ENCODE results near the gene SETD4. TPM values are rescaled to one million over a fixed set of nuclear protein-coding genes. Genes with fewer than 3 reads are reported as not detected.

The SETD4 gene
- total and polyA plus RNA-seq, 2 donors (not counting 1 experiment from before 2014, with no cell fraction given) = 10.7 to 17.2 TPM

DNA sequence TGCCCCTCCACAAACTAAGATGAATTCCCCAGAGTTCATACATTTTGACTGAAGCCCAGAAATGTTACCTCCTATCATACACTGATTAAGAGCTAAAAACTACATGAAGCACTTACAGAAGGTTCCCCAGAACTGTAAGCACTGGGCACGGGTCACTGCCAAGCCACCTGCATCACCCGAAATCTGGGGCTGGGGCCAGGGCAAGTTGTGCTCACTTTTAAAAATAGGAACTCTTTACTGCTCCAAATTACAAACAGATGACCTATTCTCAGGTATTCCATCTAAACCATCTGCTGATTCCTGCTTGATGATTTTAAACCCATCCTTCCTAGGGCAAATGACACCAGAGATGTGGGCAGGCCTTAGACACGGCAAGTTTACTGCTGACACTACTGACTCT lies 4.8 kb downstream of the SETD4 start:
- no peak overlapping the region for H3K4me2 ChIP-seq (ENCODE audit: extremely low read depth, insufficient read depth, low read length)
- no peak for TF ChIP-seq EZH2 (IDR thresholded peaks at IDR 0.05; ENCODE audit: low read length, missing control alignments)
- TF ChIP-seq, protein P1, sequence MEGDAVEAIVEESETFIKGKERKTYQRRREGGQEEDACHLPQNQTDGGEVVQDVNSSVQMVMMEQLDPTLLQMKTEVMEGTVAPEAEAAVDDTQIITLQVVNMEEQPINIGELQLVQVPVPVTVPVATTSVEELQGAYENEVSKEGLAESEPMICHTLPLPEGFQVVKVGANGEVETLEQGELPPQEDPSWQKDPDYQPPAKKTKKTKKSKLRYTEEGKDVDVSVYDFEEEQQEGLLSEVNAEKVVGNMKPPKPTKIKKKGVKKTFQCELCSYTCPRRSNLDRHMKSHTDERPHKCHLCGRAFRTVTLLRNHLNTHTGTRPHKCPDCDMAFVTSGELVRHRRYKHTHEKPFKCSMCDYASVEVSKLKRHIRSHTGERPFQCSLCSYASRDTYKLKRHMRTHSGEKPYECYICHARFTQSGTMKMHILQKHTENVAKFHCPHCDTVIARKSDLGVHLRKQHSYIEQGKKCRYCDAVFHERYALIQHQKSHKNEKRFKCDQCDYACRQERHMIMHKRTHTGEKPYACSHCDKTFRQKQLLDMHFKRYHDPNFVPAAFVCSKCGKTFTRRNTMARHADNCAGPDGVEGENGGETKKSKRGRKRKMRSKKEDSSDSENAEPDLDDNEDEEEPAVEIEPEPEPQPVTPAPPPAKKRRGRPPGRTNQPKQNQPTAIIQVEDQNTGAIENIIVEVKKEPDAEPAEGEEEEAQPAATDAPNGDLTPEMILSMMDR (conservative IDR thresholded peaks at IDR 0.05 in 1 of 2, IDR thresholded peaks at IDR 0.05 in 1 of 2; ENCODE audit: low read depth in 1 of 2, low read length in 2 of 2) = no peak
- H3K4me1 ChIP-seq (ENCODE audit: control insufficient read depth, extremely low read depth, insufficient read depth, low read length) = no peaks in the 10 kb centered on the region

GRCh38 chr21:36053715-36054062 lies 6.6 kb downstream of the SETD4 start:
- DNase-seq (ENCODE audit: low read depth in 2 of 2) = no peak
- no peak overlapping the region for H3K9ac ChIP-seq (ENCODE audit: insufficient read depth, low read length)
- no peak overlapping the region for H3K4me3 ChIP-seq (replicated peaks in 1 of 4; ENCODE audit: control extremely low read depth in 1 of 4, insufficient read depth in 1 of 4, low read depth in 3 of 4, low read length in 4 of 4)
- no peaks in the 10 kb centered on the region for H3K79me2 ChIP-seq (ENCODE audit: control insufficient read depth, insufficient read depth, low read length)
- H3K36me3 ChIP-seq (ENCODE audit: control insufficient read depth, insufficient read depth, low read length) = peaks cover 18% of the 10 kb centered on the region
- H4K20me1 ChIP-seq (ENCODE audit: control insufficient read depth, extremely low read depth, insufficient read depth, low read length) = no peaks in the 10 kb centered on the region
- H3K9me3 ChIP-seq (ENCODE audit: control insufficient read depth, insufficient read depth, low read depth, low read length) = no peaks in the 10 kb centered on the region
- TF ChIP-seq, protein P1 (conservative IDR thresholded peaks at IDR 0.05 in 1 of 2, IDR thresholded peaks at IDR 0.05 in 1 of 2; ENCODE audit: low read depth in 1 of 2, low read length in 2 of 2) = no peak
- no peak for TF ChIP-seq EZH2 (IDR thresholded peaks at IDR 0.05; ENCODE audit: low read length, missing control alignments)
- no peak overlapping the region for H2AFZ ChIP-seq (ENCODE audit: low read length)
- no peaks in the 10 kb centered on the region for H3K4me1 ChIP-seq (ENCODE audit: control insufficient read depth, extremely low read depth, insufficient read depth, low read length)
- no peak overlapping the region for H3K4me2 ChIP-seq (ENCODE audit: extremely low read depth, insufficient read depth, low read length)
- H3K27me3 ChIP-seq (ENCODE audit: control insufficient read depth, insufficient read depth, low read length) = no peaks in the 10 kb centered on the region
- H3K27ac ChIP-seq (ENCODE audit: insufficient read depth, low read length) = no peak overlapping the region

More for the DNA sequence above, 4.8 kb downstream of the SETD4 start:
- Histone ChIP-seq H3K27me3 (ENCODE audit: control insufficient read depth, insufficient read depth, low read length) (no peaks in the 10 kb centered on the region), H3K9me3 (ENCODE audit: control insufficient read depth, insufficient read depth, low read depth, low read length) (no peaks in the 10 kb centered on the region), H3K79me2 (ENCODE audit: control insufficient read depth, insufficient read depth, low read length) (peaks cover 5% of the 10 kb centered on the region), H4K20me1 (ENCODE audit: control insufficient read depth, extremely low read depth, insufficient read depth, low read length) (no peaks in the 10 kb centered on the region), H3K36me3 (ENCODE audit: control insufficient read depth, insufficient read depth, low read length) (peaks cover 15% of the 10 kb centered on the region), H3K9ac (ENCODE audit: insufficient read depth, low read length) (no peak overlapping the region), H2AFZ (ENCODE audit: low read length) (no peak overlapping the region), H3K27ac (ENCODE audit: insufficient read depth, low read length) (no peak overlapping the region), H3K4me3 (replicated peaks in 1 of 4; ENCODE audit: control extremely low read depth in 1 of 4, insufficient read depth in 1 of 4, low read depth in 3 of 4, low read length in 4 of 4) (no peak overlapping the region)
- DNase-seq (ENCODE audit: low read depth in 2 of 2) = no peak

DNA sequence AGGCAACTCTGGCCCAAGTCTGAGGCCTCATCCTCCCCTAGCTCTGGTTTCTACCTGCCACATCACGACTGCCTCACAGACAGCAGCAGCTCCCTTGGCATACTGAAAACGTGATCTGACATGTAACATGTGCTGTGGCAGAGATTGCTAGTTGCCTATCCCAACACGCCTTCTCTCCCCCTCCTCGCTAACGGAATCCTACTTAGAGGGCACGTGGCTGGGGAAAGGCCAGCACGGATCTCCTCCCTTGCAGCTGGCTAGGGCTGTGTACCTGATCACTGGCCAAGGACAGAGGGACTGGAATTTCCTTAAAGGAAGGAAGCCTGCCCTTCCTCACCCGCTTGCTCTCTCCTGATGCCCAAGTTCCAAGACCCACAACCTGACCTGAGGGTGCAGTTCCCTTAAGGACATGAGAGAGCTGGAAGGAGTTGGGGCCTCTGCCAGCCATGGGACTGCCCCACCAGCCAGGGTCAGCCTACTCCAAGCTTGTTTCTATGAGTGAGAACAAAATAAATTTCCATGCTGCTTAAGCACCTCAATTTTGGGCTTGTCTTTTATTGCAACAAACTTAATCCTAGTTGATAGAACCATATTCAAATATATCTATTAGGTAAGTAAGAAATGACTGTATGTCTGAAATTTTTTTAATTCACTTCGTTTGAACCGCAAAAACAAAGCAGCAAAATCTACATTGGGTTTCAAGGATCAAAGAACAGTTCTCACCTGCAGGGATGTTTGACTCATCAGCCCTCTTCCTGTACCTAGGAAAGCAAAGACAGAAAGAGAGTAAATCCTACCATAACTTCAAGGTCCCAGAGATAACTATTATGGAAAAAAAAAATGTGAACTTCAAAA lies 7.2 kb downstream of the SETD4 start:
- Histone ChIP-seq H3K9ac (ENCODE audit: insufficient read depth, low read length) (no peak overlapping the region), H3K4me2 (ENCODE audit: extremely low read depth, insufficient read depth, low read length) (no peak overlapping the region), H3K9me3 (ENCODE audit: control insufficient read depth, insufficient read depth, low read depth, low read length) (no peaks in the 10 kb centered on the region), H3K27ac (ENCODE audit: insufficient read depth, low read length) (no peak overlapping the region), H4K20me1 (ENCODE audit: control insufficient read depth, extremely low read depth, insufficient read depth, low read length) (no peaks in the 10 kb centered on the region), H3K4me1 (ENCODE audit: control insufficient read depth, extremely low read depth, insufficient read depth, low read length) (no peaks in the 10 kb centered on the region), H3K36me3 (ENCODE audit: control insufficient read depth, insufficient read depth, low read length) (peaks cover 18% of the 10 kb centered on the region), H3K4me3 (replicated peaks in 1 of 4; ENCODE audit: control extremely low read depth in 1 of 4, insufficient read depth in 1 of 4, low read depth in 3 of 4, low read length in 4 of 4) (no peak overlapping the region), H2AFZ (ENCODE audit: low read length) (no peak overlapping the region), H3K79me2 (ENCODE audit: control insufficient read depth, insufficient read depth, low read length) (no peaks in the 10 kb centered on the region), H3K27me3 (ENCODE audit: control insufficient read depth, insufficient read depth, low read length) (no peaks in the 10 kb centered on the region)
- DNase-seq (ENCODE audit: low read depth in 2 of 2) = no peak
- TF ChIP-seq, protein P1 (conservative IDR thresholded peaks at IDR 0.05 in 1 of 2, IDR thresholded peaks at IDR 0.05 in 1 of 2; ENCODE audit: low read depth in 1 of 2, low read length in 2 of 2) = no peak
- TF ChIP-seq EZH2 (IDR thresholded peaks at IDR 0.05; ENCODE audit: low read length, missing control alignments) = no peak
